ENCODE data around the gene PRSS16. TPM values are rescaled to one million over a fixed set of nuclear protein-coding genes. Genes with fewer than 3 reads are reported as not detected.

Gene PRSS16
- total RNA-seq, 1 donor from 2014 or later: 1.8 TPM

GRCh38 chr6:27268803-27269202 lies 21.3 kb downstream of the PRSS16 start:
- no peak for TF ChIP-seq CTCF (IDR thresholded peaks at IDR 0.05)
- Mint-ChIP-seq H3K27me3 (ENCODE audit: low read depth) (peaks cover 38% of the 10 kb centered on the region), H3K27ac (ENCODE audit: unreplicated experiment) (no peak overlapping the region), H3K4me3 (ENCODE audit: unreplicated experiment) (no peak overlapping the region), H3K9me3 (ENCODE audit: low read depth) (no peaks in the 10 kb centered on the region), H3K4me1 (ENCODE audit: low read depth) (no peaks in the 10 kb centered on the region), H3K36me3 (ENCODE audit: low read depth) (no peaks in the 10 kb centered on the region)
- no peak for DNase-seq (ENCODE audit: low spot score)

- peaks cover 5% of the 10 kb centered on the region for H3K4me1 Mint-ChIP-seq (ENCODE audit: low read depth)
- H3K9me3 Mint-ChIP-seq (ENCODE audit: low read depth): no peaks in the 10 kb centered on the region
- no peak overlapping the region for H3K4me3 Mint-ChIP-seq (ENCODE audit: unreplicated experiment)
- no peak for TF ChIP-seq CTCF (IDR thresholded peaks at IDR 0.05)
- DNase-seq (ENCODE audit: low spot score): no peak
- H3K27ac Mint-ChIP-seq (ENCODE audit: unreplicated experiment): no peak overlapping the region
- peaks cover 2% of the 10 kb centered on the region for H3K36me3 Mint-ChIP-seq (ENCODE audit: low read depth)
- peaks cover 56% of the 10 kb centered on the region for H3K27me3 Mint-ChIP-seq (ENCODE audit: low read depth)
Measured at GRCh38 chr6:27273783-27274182, 26.3 kb downstream of the PRSS16 start.

- peaks cover 2% of the 10 kb centered on the region for H3K36me3 Mint-ChIP-seq (ENCODE audit: low read depth)
- peaks cover 14% of the 10 kb centered on the region for H3K4me1 Mint-ChIP-seq (ENCODE audit: low read depth)
- no peak for DNase-seq (ENCODE audit: low spot score)
- H3K9me3 Mint-ChIP-seq (ENCODE audit: low read depth): no peaks in the 10 kb centered on the region
- H3K27me3 Mint-ChIP-seq (ENCODE audit: low read depth): peaks cover 48% of the 10 kb centered on the region
- no peak for TF ChIP-seq CTCF (IDR thresholded peaks at IDR 0.05)
- H3K27ac Mint-ChIP-seq (ENCODE audit: unreplicated experiment): no peak overlapping the region
- H3K4me3 Mint-ChIP-seq (ENCODE audit: unreplicated experiment): no peak overlapping the region
Measured at GRCh38 chr6:27275025-27275956, 27.8 kb downstream of the PRSS16 start.

GRCh38 chr6:27279513-27280063 lies 32.1 kb downstream of the PRSS16 start:
- Mint-ChIP-seq H3K27ac (ENCODE audit: unreplicated experiment) (no peak overlapping the region), H3K27me3 (ENCODE audit: low read depth) (peaks cover 24% of the 10 kb centered on the region), H3K36me3 (ENCODE audit: low read depth) (peaks cover 2% of the 10 kb centered on the region), H3K4me1 (ENCODE audit: low read depth) (peaks cover 24% of the 10 kb centered on the region), H3K4me3 (ENCODE audit: unreplicated experiment) (peak overlapping the region; percentile 84), H3K9me3 (ENCODE audit: low read depth) (no peaks in the 10 kb centered on the region)
- no peak for TF ChIP-seq CTCF (IDR thresholded peaks at IDR 0.05)
- DNase-seq (ENCODE audit: low spot score): no peak

- peaks cover 28% of the 10 kb centered on the region for H3K27me3 Mint-ChIP-seq (ENCODE audit: low read depth)
- peaks cover 2% of the 10 kb centered on the region for H3K36me3 Mint-ChIP-seq (ENCODE audit: low read depth)
- no peaks in the 10 kb centered on the region for H3K9me3 Mint-ChIP-seq (ENCODE audit: low read depth)
- peaks cover 24% of the 10 kb centered on the region for H3K4me1 Mint-ChIP-seq (ENCODE audit: low read depth)
- TF ChIP-seq CTCF (IDR thresholded peaks at IDR 0.05): no peak
- peak overlapping the region; percentile 84 for H3K4me3 Mint-ChIP-seq (ENCODE audit: unreplicated experiment)
- peak overlapping the region; percentile 17 for H3K27ac Mint-ChIP-seq (ENCODE audit: unreplicated experiment)
- no peak for DNase-seq (ENCODE audit: low spot score)
Measured at GRCh38 chr6:27280064-27280539, 32.6 kb downstream of the PRSS16 start.
